Lower leg skin (tissue), 4 donors: ENCODE results near the gene SPOCD1. TPM values are rescaled to one million over a fixed set of nuclear protein-coding genes. Genes with fewer than 3 reads are reported as not detected.
A peak's percentile ranks its signal among the peaks of the same experiment; 100 is the strongest.

ENCODE experiments used
- DNase-seq, 2 donors: peaks; one replicate each; pipeline ENCODE4 v3.0.0-alpha.2; 2019; ENCODE audit warnings: low spot score in 2 of 2
- H3K4me3 ChIP-seq: fragments of 200-600 bp; sonication (generic); 2 replicates; pipeline ENCODE4 v1.5.1; 2017; ENCODE audit warnings: mild to moderate bottlenecking, low read depth; ENCODE audit not compliant: poor library complexity, severe bottlenecking
- POLR2A ChIP-seq, 2 donors: fragments of 450-650 bp; IDR thresholded peaks; one replicate each; pipeline ENCODE4 v1.6.1; 2016 to 2017; ENCODE audit warnings: antibody characterized with exemption in 2 of 2, mild to moderate bottlenecking in 1 of 2, moderate library complexity in 1 of 2
- whole genome bisulfite sequencing, 2 donors: methylation state at CpG; one replicate each; pipeline ENCODE4 v1.1.5; 2018; 5-methylcytosine and 5-hydroxymethylcytosine counted together
- intact Hi-C: fragments of 100-400 bp; cut with DNase I; formaldehyde crosslinking; loops from one replicate; pipeline ENCODE4 v1.15.0; 2023; ENCODE audit warnings: low total_unique reads
- total RNA-seq, 4 donors: library from RNA; depleted of rRNA; stranded (reverse); fragments of >200 nt; gene quantifications; one replicate each; pipeline ENCODE4 v1.1.0, GENCODE V29; 2016
- TF ChIP-seq, protein P1 (sequence below), 3 donors: fragments of 450-650 bp; IDR thresholded peaks; one replicate each; pipeline ENCODE4 v1.5.1; 2016; ENCODE audit warnings: antibody characterized with exemption in 3 of 3, mild to moderate bottlenecking in 3 of 3, moderate library complexity in 2 of 3

SPOCD1 gene
- total RNA-seq, 4 donors from 2014 or later: 0.13 to 0.51 TPM; not detected in 2

DNA sequence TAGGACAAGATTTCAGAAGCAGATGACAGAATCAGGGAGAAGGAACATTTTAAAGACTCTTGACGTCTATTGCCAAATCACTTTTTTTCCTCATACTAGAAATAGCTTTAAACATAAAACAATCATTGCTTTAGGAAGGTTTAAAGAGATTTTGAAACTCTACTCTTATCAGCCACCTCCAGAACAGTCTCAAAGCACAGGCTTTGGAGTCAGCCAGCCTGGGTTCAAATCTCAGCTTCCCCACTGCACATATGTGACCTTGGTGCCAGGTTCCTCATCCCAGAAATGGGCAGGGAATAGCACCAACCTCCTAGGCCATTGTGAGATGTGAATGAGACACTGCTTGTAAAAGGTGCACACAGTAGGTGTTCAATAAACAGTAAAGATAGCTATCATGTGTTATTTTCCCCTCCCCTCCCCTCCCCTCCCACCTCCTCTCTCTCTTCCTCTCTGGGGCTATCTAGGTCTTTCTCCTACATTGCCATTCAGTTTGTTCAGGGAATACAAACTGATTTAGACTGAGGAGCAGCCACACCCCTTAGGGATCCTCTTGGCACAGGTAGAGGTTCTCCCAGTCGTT, 20.6 kb downstream of the SPOCD1 start:
- 60 to 64% methylated on average over 2 of the region's 2 CpGs for WGBS, 2 donors
- intact Hi-C loops: no loop called here
- DNase-seq: peak in 1 of 2 donors; percentile 13
- no peak overlapping the region for H3K4me3 ChIP-seq
- TF ChIP-seq, protein P1, sequence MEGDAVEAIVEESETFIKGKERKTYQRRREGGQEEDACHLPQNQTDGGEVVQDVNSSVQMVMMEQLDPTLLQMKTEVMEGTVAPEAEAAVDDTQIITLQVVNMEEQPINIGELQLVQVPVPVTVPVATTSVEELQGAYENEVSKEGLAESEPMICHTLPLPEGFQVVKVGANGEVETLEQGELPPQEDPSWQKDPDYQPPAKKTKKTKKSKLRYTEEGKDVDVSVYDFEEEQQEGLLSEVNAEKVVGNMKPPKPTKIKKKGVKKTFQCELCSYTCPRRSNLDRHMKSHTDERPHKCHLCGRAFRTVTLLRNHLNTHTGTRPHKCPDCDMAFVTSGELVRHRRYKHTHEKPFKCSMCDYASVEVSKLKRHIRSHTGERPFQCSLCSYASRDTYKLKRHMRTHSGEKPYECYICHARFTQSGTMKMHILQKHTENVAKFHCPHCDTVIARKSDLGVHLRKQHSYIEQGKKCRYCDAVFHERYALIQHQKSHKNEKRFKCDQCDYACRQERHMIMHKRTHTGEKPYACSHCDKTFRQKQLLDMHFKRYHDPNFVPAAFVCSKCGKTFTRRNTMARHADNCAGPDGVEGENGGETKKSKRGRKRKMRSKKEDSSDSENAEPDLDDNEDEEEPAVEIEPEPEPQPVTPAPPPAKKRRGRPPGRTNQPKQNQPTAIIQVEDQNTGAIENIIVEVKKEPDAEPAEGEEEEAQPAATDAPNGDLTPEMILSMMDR (IDR thresholded peaks at IDR 0.05): no peak
- TF ChIP-seq POLR2A (IDR thresholded peaks at IDR 0.05): no peak

DNA sequence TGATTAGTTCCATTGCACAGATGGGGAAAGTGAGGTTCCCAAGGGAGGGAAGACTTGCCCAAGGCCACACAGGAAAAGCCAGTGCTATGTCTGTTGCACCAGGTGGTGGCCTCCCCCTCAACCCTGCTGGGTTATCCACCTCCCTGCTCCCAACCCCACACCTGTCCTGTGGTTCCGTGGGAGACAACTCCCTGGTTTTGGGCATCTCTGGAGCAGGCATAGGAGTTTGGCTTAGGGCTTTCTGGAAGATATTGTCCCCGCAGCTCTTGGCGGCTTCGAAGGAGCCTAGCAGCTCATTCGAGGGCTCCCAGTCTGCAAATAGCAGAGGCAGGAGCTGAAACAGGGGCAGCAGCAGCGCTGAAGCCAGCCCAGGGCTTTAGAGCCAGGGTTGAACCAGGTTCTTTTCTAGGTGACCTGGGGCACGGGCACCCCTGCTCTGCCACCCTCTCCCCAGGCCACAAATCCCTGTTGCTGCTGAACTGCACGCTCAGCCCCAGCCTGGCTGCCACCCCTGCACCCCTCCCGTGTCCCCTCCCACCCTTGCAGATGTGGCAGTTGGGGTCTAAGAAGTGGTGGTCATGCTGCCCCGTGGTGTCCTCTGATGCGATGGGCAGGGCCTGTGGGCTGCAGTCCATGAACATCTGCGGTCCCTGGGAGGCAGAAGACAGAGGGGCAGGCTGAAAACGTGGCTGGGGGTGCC, 22.1 kb downstream of the SPOCD1 start:
- DNase-seq: peak in 1 of 2 donors; percentile 76
- 79 to 85% methylated on average over 13 of the region's 13 CpGs for WGBS, 2 donors
- H3K4me3 ChIP-seq: no peak overlapping the region
- TF ChIP-seq, protein P1 (IDR thresholded peaks at IDR 0.05): no peak
- no peak for TF ChIP-seq POLR2A (IDR thresholded peaks at IDR 0.05)
- intact Hi-C loops: no loop called here

DNA sequence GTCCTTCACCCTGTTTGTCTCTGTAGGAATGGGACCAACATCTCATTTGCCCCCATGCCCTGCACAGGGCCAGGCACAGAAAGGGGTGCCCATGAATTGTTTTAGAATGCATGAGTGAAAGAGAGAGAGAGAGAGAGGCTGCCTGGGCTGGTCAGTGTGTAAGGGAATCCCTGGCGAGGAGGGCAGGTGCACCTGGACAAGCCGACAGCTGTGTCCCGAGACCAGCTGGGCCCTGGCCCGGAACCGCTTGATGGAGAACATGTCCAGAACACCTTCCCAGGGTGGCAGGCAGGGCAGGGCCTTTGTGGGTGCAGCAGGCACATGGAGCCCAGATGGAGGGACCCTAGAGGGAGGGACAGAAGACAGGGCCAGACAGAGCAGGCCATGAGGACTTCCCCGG, 22.7 kb downstream of the SPOCD1 start:
- no peak overlapping the region for H3K4me3 ChIP-seq
- TF ChIP-seq, protein P1 (IDR thresholded peaks at IDR 0.05): no peak
- TF ChIP-seq POLR2A (IDR thresholded peaks at IDR 0.05): no peak
- intact Hi-C loops: no loop called here
- DNase-seq: peak in 1 of 2 donors; percentile 79
- WGBS, 2 donors: 90 to 91% methylated on average over 6 of the region's 6 CpGs

DNA sequence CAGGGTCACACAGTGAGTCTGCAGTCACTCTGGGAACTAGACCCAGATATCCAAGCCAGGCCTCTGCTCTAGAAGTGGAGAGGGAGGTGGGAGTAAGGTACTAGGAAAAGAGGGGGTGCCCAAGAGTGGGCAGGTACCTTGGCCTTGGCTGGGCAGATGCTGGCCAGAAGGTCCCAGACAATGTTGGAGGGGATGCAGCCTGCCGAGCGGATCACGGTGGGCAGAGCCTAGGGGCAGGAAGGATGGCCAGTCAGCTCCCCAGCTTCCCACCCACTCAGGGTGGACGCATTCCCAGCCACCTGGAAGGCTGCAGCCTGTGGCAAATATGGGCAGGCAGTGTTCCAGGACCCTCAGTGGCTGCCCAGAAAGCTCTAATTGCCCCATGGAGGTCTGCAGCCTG, 23.3 kb downstream of the SPOCD1 start:
- DNase-seq: peak in 1 of 2 donors; percentile 70
- WGBS, 2 donors: 57 to 76% methylated on average over 4 of the region's 4 CpGs
- TF ChIP-seq POLR2A (IDR thresholded peaks at IDR 0.05): no peak
- TF ChIP-seq, protein P1 (IDR thresholded peaks at IDR 0.05): no peak
- intact Hi-C loops: no loop called here
- H3K4me3 ChIP-seq: no peak overlapping the region

DNA sequence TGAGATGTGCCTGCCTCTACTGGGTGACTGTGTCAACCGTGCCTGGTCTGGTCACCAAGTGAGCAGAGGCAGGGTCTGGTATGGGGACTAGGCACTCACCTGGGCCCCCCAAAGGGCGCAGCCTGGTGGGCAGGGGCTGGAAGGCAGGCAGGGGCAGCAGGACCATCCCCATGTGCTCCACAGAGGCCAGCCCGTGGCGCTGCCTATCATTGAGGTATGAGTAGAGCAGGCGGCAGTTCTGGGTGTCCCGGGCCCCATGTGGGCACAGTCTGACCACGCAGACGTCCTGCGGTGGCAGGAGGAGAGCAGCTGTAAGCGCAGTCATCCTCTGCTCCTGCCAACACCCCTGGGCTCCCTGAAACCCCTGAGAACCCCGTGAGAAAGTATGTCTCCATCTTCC, 23.7 kb downstream of the SPOCD1 start:
- 85 to 88% methylated on average over 8 to 10 of the region's 11 CpGs for WGBS, 2 donors
- no peak overlapping the region for H3K4me3 ChIP-seq
- TF ChIP-seq POLR2A (IDR thresholded peaks at IDR 0.05): no peak
- TF ChIP-seq, protein P1 (IDR thresholded peaks at IDR 0.05): no peak
- DNase-seq: peak in 1 of 2 donors; percentile 76
- intact Hi-C loops: no loop called here
